Activated CD4-positive, CD25-positive, alpha-beta regulatory T cell (primary cell): ENCODE measurements around the gene MRPL14.
"Not testable (repeated sequence)": the region's sequence is repeated elsewhere in the genome, so short reads cannot be mapped to it uniquely, and the experiment has no call there.

Experiments used
- DNase-seq, 4 experiments: peaks; one replicate each; lab custom pipeline; 2025; lab: John Stamatoyannopoulos, UW

Gene MRPL14

DNA sequence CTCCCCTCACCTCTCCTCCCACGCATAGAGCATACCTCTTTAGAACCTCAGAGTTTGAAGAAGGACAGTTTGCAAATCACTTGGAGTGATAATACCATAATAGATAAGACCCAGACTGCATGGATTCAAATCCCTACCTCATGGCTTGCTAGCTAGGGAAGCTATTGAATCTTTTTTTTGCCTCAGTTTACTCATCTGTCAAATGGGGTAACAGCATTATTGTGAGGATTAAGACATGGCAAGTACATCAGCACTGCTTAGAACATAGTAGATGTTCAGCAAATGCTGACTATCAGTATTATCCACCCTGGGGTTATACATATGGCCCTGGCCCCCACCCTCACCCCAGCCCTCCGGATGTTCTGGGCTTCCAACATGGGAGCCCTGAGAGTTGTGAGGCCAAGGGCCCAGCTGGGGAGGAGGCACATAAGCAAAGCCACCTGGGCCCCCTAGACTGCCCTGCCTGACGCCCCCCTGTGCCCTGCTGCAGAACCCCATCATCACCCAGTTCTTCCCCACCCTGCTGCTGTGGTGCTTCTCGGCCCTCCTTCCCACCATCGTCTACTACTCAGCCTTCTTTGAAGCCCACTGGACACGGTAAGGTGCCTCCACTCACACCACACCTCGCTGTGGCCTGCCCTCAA, 22.2 kb upstream of the MRPL14 start:
- no peak for DNase-seq

DNA sequence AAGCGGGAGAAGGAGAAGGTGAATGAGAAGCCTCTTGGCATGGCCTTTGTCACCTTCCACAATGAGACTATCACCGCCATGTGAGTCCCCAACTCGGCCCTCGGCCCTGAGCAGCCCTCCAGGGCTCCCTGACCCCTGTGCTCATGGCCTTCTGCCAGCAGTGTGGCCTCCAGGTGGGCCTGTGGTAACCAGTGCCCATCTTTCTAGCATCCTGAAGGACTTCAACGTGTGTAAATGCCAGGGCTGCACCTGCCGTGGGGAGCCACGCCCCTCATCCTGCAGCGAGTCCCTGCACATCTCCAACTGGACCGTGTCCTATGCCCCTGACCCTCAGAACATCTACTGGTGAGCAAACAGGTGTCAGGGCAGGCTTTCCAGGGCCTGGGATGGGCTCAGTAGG, 21.1 kb upstream of the MRPL14 start:
- DNase-seq, result no peak

DNA sequence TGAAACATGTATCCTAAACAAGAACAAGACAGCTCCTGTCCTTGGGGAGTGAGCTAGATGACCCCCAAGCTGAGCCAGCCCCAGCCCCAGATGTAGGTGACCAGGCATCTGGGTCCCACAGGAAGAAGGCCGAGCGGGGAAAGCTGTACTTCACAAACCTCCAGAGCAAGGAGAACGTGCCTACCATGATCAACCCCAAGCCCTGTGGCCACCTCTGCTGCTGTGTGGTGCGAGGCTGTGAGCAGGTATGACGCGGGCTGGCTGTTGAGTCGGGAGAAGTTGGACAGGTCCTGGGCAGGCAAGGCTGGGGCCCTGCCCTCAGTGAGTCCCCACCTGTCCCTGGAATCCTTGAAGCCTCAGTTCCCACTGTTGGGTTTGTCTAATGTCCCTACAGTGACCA, 20.0 kb upstream of the MRPL14 start:
- DNase-seq, result no peak

DNA sequence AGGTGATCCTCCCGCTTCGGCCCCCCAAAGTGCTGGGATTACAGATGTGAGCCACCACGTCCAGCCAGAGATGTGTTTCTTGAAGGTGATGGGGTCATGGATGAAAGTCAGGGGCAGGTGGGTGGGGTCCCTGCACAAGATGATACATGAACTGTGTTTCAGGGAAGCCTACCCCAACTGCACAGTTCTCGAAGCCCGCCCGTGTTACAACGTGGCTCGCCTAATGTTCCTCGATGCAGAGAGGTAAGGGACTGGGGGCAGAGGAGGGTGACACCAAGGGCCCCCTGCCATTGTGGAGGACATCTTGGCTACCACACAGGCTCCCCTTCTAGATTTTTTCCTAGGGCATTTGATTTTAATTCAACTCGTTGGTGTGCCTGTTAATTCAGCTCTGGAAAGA, 19.4 kb upstream of the MRPL14 start:
- no peak for DNase-seq

DNA sequence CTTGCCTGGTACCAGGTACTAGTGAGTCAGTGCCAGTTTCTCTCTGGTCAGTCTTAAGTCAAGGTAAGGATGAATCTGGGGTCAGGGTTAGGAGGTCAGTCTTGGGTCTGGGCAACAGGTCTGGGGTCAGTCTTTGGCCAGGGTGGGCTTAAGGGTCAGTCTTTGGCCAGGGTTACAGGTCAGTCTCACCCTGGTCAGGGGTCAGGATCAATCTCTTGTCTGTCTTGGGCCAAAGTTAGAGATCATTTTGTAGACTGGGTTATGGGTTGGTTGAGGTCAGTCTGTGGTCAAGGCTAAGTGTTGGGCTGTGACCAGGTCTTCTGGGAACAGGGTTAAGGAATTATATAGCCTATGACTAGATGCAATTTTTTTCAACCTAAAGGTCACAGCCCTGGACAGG, 18.6 kb upstream of the MRPL14 start:
- DNase-seq, result no peak

DNA sequence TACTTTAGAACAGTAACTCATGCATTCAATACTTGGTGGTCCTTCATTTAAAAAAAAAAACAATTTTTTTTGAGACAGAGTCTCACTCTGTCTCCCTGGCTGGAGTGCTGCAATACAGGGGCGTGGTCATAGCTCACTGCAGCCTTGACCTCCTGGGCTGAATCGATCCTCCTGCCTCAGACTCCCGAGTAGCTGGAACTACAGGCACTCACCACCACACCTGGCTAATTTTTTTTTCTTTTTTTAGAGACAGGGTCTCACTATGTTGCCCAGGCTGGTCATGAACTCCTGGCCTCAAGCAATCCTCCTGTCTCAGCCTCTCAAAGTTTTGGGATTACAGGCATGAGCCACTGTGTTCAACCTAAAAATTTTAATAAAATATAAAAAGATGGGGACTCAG, 17.3 kb upstream of the MRPL14 start:
- not testable (repeated sequence) for DNase-seq

DNA sequence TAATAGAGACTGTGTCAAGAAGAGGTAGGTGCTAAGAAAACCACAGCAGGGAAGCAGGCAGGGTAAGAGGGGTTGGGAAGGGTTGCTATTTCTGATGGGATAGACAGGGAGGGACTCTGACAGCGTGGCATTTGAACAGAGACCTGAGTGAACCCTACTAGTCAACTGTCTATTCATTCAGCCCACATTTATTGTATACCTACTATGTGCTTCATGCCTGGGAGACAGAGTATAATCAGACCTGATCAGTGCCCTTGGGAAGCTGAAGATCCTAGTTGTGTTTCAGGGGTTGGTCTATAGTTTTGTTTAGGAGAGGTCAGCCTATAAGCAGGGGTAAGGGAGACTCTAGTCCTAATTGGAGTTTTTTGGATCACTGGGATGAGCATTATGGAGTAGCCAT, 16.5 kb upstream of the MRPL14 start:
- no peak for DNase-seq

DNA sequence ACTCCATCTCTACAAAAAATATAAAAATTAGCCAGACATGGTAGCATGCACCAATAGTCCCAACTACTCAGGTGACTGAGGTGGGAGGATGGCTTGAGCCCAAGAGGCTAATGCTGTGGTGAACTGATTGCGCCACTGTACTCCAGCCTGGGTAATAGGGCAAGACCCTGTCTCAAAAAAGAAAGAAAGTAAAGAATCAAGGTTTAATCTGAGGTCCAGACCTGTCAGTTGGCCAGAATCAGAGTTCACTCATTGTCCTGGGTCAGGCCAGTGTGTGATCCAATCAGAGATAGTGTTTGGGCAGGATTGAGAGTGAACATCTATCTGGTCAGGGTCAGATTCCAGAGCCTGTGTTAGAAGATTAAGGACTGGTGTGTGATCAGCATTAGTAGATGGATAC, 15.6 kb upstream of the MRPL14 start:
- no peak for DNase-seq

DNA sequence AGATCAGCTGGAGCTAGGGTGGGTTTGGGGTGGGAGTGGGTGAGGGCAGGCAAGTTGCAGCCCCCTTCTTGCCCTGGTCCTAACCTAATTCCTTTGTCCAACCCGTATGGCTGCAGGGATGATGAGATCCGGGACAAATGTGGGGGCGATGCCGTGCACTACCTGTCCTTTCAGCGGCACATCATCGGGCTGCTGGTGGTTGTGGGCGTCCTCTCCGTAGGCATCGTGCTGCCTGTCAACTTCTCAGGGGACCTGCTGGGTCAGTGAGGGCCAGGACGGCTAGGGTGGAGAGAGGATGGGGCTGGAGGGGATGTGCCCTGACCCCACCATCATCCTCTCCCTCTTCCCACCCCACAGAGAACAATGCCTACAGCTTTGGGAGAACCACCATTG, 12.1 kb upstream of the MRPL14 start:
- no peak for DNase-seq

DNA sequence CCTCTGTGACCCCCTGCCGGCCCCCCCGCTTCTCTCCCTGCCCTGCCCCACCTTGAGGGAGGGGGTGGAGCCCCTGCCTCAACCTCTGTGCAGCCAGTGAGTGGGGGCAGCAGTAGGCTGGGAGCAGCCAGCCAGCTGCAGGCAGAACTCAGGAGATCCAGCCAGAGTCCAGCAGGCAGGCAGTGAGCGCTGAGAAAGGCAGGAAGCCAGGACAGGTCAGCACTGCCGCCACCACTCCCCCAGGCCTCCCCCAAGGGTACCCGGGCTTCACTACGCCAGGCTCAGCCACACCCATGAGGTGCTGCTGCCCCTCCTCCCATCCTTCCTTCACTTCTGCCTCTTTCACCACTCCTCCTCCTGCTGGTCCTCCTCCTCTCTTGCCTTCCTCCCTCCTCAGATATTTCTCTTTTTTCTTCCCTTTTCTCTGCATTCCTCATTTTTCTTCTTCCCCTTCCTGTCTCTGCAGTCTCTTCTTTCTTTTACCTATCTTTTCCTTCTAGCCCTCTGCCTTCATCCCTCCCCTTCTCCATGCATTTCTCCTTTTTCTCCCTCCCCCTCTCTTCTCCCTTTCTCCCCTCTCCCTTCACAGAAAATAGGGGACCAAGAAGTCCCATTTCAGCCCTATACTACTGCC, 11.6 kb upstream of the MRPL14 start:
- DNase-seq, result no peak

DNA sequence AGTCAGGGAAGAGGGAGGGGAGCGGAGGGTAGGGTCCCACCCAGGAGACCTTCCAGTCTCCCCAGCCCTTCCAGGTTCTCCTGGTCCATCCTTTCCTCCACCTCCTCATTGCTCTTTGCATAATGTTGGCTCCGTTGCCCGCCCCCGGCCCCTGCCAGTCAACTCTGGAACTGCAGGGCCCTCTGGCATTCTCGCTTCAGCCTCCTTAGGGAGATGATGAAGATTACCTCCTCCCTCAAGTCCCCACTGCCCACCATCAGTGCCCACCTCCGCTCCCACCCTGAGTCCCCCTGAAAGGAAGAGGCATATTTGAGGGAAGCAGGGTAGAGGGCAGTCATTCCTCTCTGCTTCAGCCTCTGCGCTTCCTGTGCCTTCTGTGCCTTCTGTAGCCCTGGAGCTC, 8.6 kb upstream of the MRPL14 start:
- DNase-seq, result no peak

DNA sequence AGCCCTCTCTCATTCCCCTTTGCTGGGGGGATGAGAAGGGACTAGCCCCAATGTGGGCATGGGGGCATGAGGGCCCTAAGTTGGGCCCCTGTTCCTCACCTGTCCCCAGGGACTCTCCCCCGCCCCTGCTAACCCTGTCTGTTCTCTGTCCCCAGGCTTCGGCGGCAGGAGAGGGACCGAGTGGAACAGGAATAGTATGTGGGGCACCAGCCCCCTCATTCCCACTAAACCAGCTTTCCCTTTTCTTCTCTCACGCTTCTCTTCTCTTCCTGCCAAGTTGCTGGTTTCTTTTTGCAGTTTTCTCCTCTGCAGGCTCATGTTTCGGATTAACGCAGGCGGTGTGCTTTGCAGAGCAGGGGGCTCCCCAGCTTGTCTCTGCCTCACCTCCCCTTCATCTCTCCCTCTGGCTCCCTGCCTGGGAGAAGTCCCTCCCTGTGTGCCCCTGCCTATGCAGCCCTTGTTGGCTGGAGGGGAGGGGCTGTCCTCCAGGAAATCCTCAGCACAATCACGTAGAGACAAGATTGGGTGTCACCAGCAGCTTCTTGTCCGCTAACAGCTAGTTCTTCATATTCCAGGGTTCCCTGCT, 8.0 kb upstream of the MRPL14 start:
- DNase-seq, result no peak

DNA sequence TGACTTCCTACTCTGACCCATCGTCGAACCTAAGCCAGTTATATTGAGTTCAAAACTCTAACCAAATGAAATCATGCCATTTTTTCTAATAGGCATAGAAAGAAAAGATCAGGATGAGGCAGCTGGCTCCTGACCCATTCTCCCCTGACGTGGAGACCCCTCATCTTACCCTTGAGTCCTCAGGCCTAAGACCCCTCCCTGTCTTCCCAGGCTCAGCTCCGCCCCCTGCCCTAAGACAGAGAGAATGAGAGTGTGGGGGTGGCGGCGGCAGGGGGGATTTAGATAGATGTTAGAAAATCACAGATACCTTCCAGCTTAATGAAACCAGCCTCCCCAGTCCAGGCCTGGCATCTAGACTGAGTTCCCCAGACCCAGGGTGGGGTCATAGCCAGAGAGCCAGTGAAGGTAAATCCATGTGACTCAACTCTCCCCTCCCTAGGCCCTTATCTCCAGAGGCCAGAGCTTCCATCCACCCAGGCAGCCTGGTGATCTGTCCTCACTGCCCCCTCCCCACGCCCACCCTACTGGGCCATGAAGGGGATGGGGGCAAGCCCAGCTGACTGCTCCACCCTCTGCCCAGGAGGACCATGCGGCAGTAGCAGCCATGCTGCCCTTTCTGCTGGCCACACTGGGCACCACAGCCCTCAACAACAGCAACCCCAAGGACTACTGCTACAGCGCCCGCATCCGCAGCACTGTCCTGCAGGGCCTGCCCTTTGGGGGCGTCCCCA, 6.9 kb upstream of the MRPL14 start:
- DNase-seq, result no peak

DNA sequence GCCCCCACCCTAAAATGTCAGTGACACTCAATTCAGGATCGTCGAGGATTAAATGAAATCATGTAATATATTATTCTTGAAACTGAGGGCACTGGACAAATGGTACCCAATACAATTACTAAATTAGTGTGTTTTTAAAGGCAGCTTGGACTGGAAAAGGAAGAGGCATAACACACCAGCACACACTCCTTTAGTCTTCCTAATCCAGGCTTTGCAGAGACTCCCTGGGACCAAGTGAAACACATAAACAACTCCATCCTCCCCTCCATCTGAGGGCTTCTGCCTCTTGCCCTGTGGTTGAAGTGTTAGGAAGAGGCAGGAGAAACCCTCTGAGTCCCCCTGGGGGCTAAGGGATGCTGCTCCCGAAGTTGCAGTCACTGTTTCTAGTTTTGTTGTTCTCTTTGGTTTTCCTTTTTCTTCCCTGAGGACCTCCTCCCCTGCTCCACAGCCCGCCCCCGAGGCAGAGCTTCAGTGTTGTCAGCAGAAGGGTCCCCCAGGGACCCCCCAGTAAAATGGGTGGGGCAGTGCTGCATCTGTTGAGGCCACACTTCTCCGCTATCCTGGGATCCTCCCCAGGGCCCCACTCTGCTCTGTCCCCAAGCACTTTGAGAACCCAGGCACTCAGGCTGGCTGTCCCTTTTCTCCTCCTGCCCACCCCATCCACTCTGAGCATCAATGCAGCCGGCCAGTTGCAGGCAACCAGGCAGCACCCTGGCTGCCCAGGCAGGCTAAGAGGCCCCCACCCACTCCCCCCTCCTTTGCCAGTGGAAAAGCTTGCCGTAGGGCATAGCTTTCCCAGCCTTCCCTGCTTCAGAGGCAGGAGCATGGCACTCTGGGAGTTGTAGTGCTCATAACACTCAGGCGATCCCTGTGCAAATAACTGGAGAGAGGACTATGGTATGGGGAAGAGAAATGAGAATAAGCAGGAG, 6.0 kb upstream of the MRPL14 start:
- DNase-seq, result no peak

DNA sequence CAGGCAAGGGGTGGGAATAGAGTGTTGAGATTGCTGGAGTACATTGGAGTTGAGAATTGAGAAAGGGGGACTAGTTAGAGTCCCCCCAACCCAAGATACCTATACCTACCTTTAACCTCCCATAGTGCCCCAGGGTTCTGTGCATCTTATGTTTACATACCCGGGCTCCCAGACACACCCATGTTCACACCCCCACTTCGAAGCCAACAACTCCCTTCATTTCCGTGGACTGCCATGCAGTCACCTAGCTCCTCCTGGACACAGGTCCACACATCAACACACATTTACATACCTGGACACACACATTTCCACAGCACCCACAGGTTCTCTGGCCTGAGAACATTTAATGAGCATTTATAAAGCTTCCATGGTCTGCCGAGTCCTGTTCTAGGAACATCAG, 5.2 kb upstream of the MRPL14 start:
- no peak for DNase-seq

DNA sequence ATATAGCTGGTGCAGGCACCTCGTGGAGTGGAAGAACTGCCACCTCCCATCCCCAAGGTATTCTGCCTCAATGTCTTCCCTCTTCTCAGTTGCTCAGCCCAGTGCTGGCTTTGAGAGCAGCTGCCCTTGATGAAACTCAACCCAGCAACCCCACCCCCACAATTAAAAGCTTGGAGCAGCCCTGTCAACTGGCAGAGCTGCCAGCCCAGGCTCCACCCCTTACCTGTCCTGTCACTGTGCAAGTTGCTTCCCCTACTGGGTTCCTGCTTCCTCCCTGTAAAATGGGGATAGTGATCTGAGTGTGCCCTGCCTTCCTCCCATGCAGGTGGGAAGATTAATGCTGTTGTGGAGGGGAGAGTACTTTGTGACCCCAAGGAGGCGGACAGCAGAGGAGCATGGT, 4.6 kb upstream of the MRPL14 start:
- no peak for DNase-seq

DNA sequence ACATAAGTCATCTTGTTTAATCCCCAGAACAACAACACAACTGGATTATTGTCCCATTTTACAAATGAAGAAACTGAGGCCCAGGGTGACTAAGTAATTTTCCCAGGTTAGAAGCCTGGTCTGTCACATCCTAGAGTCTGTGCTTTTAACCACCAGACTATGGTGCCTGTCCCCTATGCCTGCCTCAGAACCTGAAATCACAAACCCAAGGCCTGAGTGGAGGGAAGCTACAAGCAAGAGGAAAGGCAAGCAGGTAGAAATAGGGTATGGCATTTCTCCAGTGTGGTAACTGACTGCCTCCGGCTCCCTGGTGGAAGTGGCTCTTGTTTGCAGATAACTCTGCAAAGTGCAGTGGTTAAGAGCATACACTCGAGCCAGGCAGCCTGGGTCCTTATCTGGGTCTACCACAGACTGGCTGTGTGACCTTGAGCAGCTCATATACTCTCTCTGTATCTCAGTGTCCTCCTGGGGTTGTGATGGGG, 2.6 kb upstream of the MRPL14 start:
- no peak for DNase-seq

DNA sequence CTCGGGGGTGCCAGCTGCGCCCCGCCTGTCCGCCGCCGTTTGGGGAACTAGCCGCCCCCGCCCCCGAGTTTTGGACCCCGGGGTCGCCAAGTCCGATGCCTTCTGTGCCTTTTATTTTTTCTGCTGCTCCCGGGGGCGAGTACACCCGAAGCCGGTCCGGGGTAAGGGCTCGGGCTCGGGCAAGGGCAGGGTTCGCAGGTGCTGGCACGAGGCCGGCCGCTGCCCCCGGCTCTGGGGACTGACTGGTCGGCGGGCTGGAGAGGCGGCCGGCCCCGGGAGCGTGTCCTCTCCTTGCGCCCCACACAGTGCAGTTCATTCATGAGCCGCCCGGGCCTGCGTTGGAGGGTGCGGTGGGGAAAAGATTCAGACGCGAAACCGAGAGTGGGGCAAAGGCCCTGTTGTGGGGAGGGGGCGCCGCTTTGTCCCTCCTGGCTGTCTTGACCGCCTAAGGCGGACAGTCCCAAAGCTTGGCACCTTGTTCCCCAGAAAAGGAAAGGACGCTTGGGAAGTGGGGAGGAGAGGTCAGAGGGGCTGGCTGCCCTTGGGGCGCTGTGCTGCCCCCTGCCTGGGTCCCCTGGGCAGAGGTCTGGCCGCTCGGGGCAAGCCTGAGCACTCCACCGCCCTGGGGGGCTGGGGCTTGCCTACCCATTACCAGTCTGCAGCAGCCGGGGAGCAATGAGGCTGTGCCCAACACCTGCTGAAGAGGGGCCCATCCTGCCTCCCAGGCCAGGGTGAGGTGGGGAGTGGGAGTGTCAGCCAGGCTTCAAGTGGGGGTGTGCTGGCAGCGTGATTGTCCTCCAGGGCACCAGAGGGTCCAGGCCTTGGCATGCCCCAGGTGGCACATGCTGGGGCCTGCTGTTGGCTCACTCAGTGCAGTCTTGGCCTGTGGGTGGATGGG, 1.0 kb upstream of the MRPL14 start:
- DNase-seq, result no peak

DNA sequence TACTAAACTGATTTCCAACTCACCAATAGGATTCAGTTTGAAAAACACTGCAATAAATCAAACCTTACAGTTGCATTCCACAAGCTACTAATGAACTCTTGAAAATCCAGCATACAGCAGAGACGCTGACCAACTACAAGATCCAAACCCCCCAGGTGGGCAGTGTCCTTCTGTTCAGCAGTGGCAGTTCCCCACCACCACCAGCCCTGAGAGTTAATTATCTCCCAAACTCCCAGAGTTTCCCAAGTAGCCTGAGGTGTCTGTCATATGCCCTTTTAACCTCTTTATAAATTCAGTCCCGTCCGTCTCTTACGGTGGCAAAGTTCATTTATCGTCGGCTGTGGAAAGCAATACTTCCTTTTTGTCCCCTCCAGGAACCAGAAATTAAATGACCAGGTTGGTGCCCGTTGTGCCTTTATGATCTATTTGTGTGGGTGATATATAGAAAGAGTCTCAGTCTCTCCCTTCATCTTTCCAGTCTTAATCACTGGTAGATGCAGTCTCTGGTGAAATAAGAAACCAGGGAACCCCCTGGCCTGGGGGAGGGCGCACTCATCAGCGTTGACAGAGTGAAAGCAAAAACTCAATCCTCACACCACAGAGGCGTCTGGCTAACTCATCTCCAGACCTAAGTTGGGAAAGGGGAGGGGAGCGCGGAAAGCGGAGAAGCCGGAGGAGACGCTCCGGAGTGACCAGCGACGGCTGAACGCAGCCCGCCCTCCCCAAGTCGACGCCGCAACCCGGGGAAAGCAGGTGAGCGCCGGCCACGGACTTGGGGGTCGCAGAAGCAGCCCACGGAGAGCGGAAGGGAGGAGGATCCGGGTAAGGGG, 717 bp downstream of the MRPL14 start:
- peak in 3 of 4 experiments; percentile 35 to 54 (median 47) for DNase-seq

DNA sequence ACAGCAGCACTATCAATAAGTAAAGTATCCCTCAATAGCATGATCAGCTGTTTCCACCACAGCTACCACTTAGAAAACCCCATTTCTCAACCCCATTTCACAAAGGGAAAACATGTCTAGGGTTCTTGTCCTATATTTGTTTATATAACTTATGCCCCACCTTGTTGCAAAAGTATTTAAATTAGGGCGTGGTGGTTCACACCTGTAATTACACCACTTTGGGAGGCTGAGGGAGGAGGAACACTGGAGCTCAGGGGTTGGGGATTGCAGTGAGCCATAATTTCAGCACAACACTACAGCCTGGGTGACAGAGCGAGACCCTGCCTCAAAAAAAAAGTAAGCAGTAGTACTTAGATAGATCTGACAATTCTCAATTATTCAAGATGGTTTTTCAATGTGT, 3.7 kb downstream of the MRPL14 start:
- no peak for DNase-seq
